ENCODE data around the gene LPO. TPM values are rescaled to one million over a fixed set of nuclear protein-coding genes. Genes with fewer than 3 reads are reported as not detected.

LPO gene
- polyA plus RNA-seq, 3 donors, result 0.07 to 1.3 TPM; not detected in 1

- WGBS, 3 donors, result 43 to 50% (median 44%) methylated on average over 1 of the region's 1 CpG
- no peak overlapping the region for H3K27ac ChIP-seq (ENCODE audit: low read depth, low read length)
These were observed 14.1 kb upstream of the LPO start for GRCh38 chr17:58224315-58224714.

DNA sequence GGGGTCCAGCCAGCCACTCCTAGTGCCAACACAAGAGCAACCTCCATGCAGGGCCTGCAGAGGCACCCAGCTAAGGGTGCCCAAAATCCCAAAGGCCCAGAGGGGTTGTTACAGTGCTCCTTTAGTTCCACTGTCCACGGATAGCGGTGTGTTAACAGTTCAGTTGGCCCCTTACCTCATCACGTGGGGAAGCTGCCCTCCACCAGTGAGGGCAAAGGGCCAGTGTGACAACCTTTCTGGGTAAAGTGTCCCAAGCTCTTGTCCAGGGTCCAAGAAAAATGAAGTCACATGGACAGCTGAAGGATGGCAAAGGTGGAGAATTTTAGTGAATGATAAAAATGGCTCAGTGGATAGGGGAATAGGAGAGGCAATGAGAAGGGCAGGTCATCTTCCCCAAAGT, 10.7 kb upstream of the LPO start:
- WGBS, 3 donors, result 71 to 85% (median 74%) methylated on average over 3 of the region's 3 CpGs
- no peak overlapping the region for H3K27ac ChIP-seq (ENCODE audit: low read depth, low read length)

- H3K27ac ChIP-seq (ENCODE audit: low read depth, low read length), result no peak overlapping the region
- 20 to 53% (median 45%) methylated on average over 3 of the region's 3 CpGs for WGBS, 3 donors
These were observed 9.7 kb upstream of the LPO start for GRCh38 chr17:58228679-58229078.

- 52 to 68% (median 60%) methylated on average over 1 of the region's 1 CpG for WGBS, 3 donors
- H3K27ac ChIP-seq (ENCODE audit: low read depth, low read length), result no peak overlapping the region
These were observed 9.0 kb upstream of the LPO start for GRCh38 chr17:58229384-58229783.

DNA sequence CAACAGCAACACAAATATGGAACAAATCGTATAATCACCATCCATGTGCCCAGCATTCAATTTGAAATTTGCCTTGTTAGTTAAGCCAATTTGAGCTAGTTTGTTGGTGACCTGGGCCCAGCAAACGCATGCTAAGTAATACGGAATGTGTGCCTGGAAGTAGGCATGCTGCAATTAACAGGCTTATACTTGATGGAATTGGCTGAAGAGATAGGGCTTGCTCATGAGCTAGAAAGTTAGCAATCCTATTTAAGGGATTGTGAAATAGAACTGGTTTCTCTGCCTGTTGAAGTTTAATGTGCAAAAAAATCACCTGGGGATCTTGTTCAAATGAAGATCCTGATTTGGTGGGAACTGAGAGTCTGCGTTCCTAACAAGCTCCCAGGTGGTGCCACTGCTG, 8.5 kb upstream of the LPO start:
- H3K27ac ChIP-seq (ENCODE audit: low read depth, low read length), result no peak overlapping the region
- WGBS, 3 donors, result 94 to 96% (median 94%) methylated on average over 4 of the region's 4 CpGs

DNA sequence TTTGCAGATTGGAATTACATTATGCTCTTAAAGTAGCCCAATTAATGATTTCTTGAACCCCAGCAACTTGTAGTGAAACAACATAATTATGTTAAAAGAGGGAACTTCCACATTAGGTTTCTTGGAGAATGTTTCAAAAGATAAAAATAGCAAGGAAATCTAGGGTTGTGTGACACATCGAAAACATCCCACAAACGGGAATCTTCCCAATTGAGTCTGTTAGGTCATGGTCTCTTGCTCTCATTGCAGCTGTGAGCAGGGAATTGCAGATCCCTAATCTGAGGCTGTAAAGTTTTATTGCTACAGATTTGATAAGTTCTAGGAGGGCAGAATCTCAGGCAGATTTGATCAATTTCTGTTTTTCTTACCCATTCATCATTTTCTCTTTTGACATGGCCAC, 6.7 kb upstream of the LPO start:
- H3K27ac ChIP-seq (ENCODE audit: low read depth, low read length), result no peak overlapping the region
- WGBS, 3 donors, result 26 to 70% (median 35%) methylated on average over 2 of the region's 2 CpGs

- H3K27ac ChIP-seq (ENCODE audit: low read depth, low read length), result no peak overlapping the region
These were observed 5.7 kb upstream of the LPO start for GRCh38 chr17:58232707-58233156.

DNA sequence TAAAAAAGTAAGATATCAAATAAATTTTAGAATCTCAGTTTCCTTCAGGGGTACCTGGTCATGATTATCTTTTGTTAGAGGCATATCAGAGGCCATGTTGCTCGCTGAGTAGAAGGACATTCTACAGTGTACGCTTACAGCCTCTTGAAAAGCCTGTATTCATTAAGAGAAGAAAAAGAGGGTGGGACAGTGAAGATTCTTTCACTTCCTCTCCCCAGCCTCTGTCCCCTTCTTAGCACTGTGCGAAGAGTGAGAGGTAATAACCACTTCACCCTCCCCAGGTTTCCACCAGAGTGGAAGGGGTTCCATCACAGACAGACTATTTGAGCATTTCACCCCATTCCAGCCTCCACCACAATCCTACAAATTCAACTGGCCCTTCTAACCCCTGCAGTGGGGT, 4.8 kb upstream of the LPO start:
- WGBS, 3 donors, result 79 to 83% (median 83%) methylated on average over 3 of the region's 3 CpGs
- no peak overlapping the region for H3K27ac ChIP-seq (ENCODE audit: low read depth, low read length)

More at GRCh38 chr17:58232707-58233156, 5.7 kb upstream of the LPO start:
- WGBS, 3 donors, result 40 to 50% (median 41%) methylated on average over 12 of the region's 12 CpGs

- 73 to 86% (median 77%) methylated on average over 3 of the region's 3 CpGs for WGBS, 3 donors
- H3K27ac ChIP-seq (ENCODE audit: low read depth, low read length), result no peak overlapping the region
These were observed 3.9 kb upstream of the LPO start for GRCh38 chr17:58234512-58234911.

DNA sequence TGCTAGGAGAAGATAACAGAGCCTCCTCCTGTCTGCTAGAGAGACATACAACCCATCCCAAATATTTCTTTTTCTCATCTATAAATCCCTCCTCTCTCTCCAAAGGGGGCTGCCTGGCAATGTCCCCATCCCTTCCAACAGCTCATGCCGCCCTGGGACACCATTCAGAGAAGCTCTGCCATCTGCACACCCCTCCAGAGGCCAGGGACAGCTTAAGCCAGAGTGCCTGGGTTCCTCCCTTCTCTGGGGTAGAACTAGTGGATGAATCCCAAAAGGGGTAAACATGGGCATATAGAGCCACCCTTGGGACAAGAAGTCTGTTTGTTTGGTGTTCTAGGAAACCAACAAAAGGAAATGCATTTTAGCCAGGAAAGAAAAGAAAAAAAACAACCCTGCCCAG, 2.6 kb upstream of the LPO start:
- WGBS, 3 donors, result 69 to 88% (median 71%) methylated on average over 1 of the region's 1 CpG
- no peak overlapping the region for H3K27ac ChIP-seq (ENCODE audit: low read depth, low read length)

- H3K27ac ChIP-seq (ENCODE audit: low read depth, low read length), result no peak overlapping the region
- WGBS, 3 donors, result 63 to 85% (median 78%) methylated on average over 2 of the region's 2 CpGs
These were observed 2.0 kb upstream of the LPO start for GRCh38 chr17:58236394-58236793.

- H3K27ac ChIP-seq (ENCODE audit: low read depth, low read length), result no peak overlapping the region
- 60 to 70% (median 68%) methylated on average over 1 of the region's 1 CpG for WGBS, 3 donors
These were observed 1.6 kb downstream of the LPO start for GRCh38 chr17:58239987-58240386.

- WGBS, 3 donors, result 9 to 19% (median 15%) methylated on average over 4 of the region's 4 CpGs
These were observed 3.9 kb downstream of the LPO start for GRCh38 chr17:58242171-58242784.

GRCh38 chr17:58244963-58245362, 6.6 kb downstream of the LPO start:
- 58 to 66% (median 66%) methylated on average over 6 of the region's 6 CpGs for WGBS, 3 donors

More at GRCh38 chr17:58242171-58242784, 3.9 kb downstream of the LPO start:
- no peak overlapping the region for H3K27ac ChIP-seq (ENCODE audit: low read depth, low read length)

DNA sequence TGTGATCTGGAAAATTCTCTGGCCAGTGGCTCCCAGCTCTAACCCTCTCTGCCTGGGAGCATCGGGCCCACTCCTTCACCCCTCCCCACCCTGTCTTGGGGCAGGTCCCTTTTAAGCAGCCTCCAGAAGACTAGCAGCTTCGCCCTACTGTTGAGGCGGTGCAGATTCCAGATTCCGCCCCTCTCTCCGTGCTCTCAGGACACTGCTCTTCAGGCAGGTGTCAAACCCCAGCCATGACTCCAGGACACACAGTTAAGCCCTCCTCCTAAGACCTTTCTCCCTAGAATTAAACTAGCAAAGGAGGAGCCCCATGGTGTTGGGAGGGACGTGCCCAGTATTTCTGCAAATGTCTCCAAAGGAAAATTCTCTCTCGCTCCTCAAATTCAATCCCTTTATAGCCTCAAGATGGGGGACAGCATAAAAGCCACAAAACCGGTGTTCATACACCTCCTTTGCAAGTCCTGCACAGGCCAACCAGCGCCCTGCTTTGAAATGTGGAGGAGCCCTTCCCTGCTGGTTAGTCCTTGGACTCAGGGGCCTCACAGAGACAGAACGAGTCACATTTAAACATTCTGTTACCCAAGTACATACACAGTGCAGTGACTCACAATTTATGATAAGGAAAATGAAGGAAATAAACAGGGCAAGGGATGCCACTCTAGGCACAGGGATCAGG, 7.2 kb downstream of the LPO start:
- 59 to 68% (median 65%) methylated on average over 10 of the region's 10 CpGs for WGBS, 3 donors
- no peak overlapping the region for H3K27ac ChIP-seq (ENCODE audit: low read depth, low read length)

More at GRCh38 chr17:58244963-58245362, 6.6 kb downstream of the LPO start:
- no peak overlapping the region for H3K27ac ChIP-seq (ENCODE audit: low read depth, low read length)

GRCh38 chr17:58246104-58246740, 7.8 kb downstream of the LPO start:
- H3K27ac ChIP-seq (ENCODE audit: low read depth, low read length), result no peak overlapping the region
- WGBS, 3 donors, result 81 to 83% (median 83%) methylated on average over 13 of the region's 13 CpGs

- no peak overlapping the region for H3K27ac ChIP-seq (ENCODE audit: low read depth, low read length)
- 70 to 80% (median 79%) methylated on average over 1 of the region's 1 CpG for WGBS, 3 donors
These were observed 8.4 kb downstream of the LPO start for GRCh38 chr17:58246781-58247180.

DNA sequence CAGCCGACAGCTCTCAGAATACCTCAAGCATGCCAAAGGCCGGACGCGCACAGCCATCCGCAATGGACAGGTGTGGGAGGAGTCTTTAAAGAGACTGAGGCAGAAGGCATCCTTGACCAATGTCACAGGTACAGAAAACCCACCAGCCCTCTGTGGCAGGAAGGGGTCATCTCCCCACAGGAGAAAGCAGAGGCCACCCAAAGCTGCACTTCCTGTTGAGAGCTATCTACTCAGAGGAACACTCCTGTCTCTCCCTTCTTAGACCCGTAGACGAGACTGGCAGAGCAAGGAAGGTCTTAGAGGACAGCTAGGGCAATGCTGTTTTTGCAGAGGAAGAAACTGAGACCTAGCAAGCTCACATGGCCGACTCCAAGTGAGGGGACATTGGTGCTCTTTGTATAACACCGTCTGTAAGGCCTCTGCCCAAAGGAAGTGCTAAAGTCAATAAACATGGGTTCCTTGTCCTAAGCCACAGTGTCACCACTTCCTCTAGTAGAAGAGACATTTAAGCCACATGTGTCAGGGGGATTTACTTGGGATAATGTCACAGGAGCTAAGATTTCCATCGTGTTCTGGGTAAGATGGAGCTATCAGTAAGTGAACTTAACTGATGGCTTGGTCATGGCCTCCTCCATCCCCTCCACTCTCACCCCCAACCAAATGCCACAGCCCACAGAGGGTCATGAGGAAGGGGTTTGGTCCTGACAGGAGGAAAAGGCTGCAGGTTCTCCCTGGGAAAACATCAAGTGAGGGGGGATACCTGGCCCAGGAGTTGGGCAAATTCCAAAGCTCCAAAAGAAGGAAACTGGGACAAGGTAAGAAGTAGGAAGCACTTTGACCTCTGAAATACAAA, 9.4 kb downstream of the LPO start:
- WGBS, 3 donors, result 70 to 83% (median 71%) methylated on average over 10 of the region's 10 CpGs
- no peak overlapping the region for H3K27ac ChIP-seq (ENCODE audit: low read depth, low read length)

- H3K27ac ChIP-seq (ENCODE audit: low read depth, low read length), result no peak overlapping the region
- WGBS, 3 donors, result 18 to 26% (median 24%) methylated on average over 10 of the region's 10 CpGs
These were observed 10.5 kb downstream of the LPO start for GRCh38 chr17:58248955-58249269.
